BJ (cell line): ENCODE results near the gene CLCNKA. TPM values are rescaled to one million over a fixed set of nuclear protein-coding genes. Genes with fewer than 3 reads are reported as not detected.
A peak's percentile ranks its signal among the peaks of the same experiment; 100 is the strongest.

Source experiments
- CTCF ChIA-PET: fragments of 350-600 bp; formaldehyde crosslinking; extraction: SDS; loops from one replicate; lab custom pipeline; 2021; ENCODE audit warnings: antibody characterized with exemption, inconsistent platforms; lab: Yijun Ruan, JAX
- POLR2A ChIA-PET: fragments of 300-600 bp; sonication (Branson Sonifier 250); formaldehyde crosslinking; extraction: SDS; loops from one replicate; lab custom pipeline; 2021; ENCODE audit warnings: antibody characterized with exemption; lab: Charles Lee
- DNase-seq: peaks from one replicate; pipeline ENCODE4 v3.0.0-alpha.2; 2011; ENCODE audit warnings: low read depth
- H3K27me3 ChIP-seq: 2 replicates; pipeline ENCODE4 v1.6.0; 2011; ENCODE audit warnings: low read length; ENCODE audit not compliant: control insufficient read depth, insufficient read depth
- H3K36me3 ChIP-seq: 2 replicates; pipeline ENCODE4 v1.5.1; 2011; ENCODE audit warnings: low read length; ENCODE audit not compliant: control insufficient read depth, insufficient read depth
- H3K4me3 ChIP-seq: 2 replicates; pipeline ENCODE4 v1.5.1; 2011; ENCODE audit warnings: low read depth, mild to moderate bottlenecking, control low read depth, low read length
- CTCF ChIP-seq: IDR thresholded peaks from 2 replicates; pipeline ENCODE4 v1.5.1; 2011; ENCODE audit warnings: low read depth, mild to moderate bottlenecking, control low read depth, inconsistent platforms, low read length, moderate library complexity; ENCODE audit not compliant: insufficient read depth
- polyA plus RNA-seq: library from polyadenylated mRNA; depleted of rRNA; stranded (reverse); fragments of >200 nt; gene quantifications from 2 replicates; pipeline ENCODE4 v1.2.3, GENCODE V29; 2011

CLCNKA gene
- polyA plus RNA-seq, 1 experiment, result 0.28 TPM

GRCh38 chr1:16071614-16072013 lies 49.8 kb downstream of the CLCNKA start:
- Histone ChIP-seq H3K27me3 (no peaks in the 10 kb centered on the region), H3K4me3 (no peak overlapping the region), H3K36me3 (no peaks in the 10 kb centered on the region)
- no peak for TF ChIP-seq CTCF
- DNase-seq, result no peak
- POLR2A ChIA-PET, result no interaction called here
- CTCF ChIA-PET, result interaction anchor here (0.8 to 18.0 kb wide), 8 partner anchors 8 to 177 kb away, joined by 3 to 584 read pairs (median 6); partner anchors contain the start of gene HSPB7

GRCh38 chr1:16072095-16072494 lies 50.3 kb downstream of the CLCNKA start:
- DNase-seq, result no peak
- H3K27me3 ChIP-seq, result no peaks in the 10 kb centered on the region
- no peaks in the 10 kb centered on the region for H3K36me3 ChIP-seq
- no peak overlapping the region for H3K4me3 ChIP-seq
- no peak for TF ChIP-seq CTCF
- ChIA-PET POLR2A (no interaction called here), CTCF (interaction anchor here (0.8 to 18.0 kb wide), 12 partner anchors 11 to 292 kb away, joined by 3 to 584 read pairs (median 6); partner anchors contain the start of genes EPHA2 and HSPB7)

GRCh38 chr1:16072616-16073484 lies 51.0 kb downstream of the CLCNKA start:
- Histone ChIP-seq H3K27me3 (no peaks in the 10 kb centered on the region), H3K4me3 (peak overlapping the region; percentile 48), H3K36me3 (no peaks in the 10 kb centered on the region)
- ChIA-PET CTCF (interaction anchor here (0.6 to 18.0 kb wide), 35 partner anchors 8 to 291 kb away, joined by 3 to 584 read pairs (median 4); partner anchors contain the start of genes EPHA2 and HSPB7), POLR2A (interaction anchor here (0.6 kb wide), 1 partner anchor 11 kb away, joined by 6 read pairs; no protein-coding TSS in a partner anchor)
- no peak for DNase-seq
- peak; percentile 53 for TF ChIP-seq CTCF

- no peak for DNase-seq
- POLR2A ChIA-PET, result no interaction called here
- H3K36me3 ChIP-seq, result no peaks in the 10 kb centered on the region
- CTCF ChIA-PET, result interaction anchor here (0.6 to 18.0 kb wide), 33 partner anchors 9 to 291 kb away, joined by 3 to 584 read pairs (median 4); partner anchors contain the start of genes EPHA2 and HSPB7
- no peak for TF ChIP-seq CTCF
- H3K4me3 ChIP-seq, result peak within 1 kb of the TSS; percentile 48
- H3K27me3 ChIP-seq, result no peaks in the 10 kb centered on the region
These were observed 51.8 kb downstream of the CLCNKA start, which contains the start of gene FAM131C for GRCh38 chr1:16073490-16074119. Gene FAM131C, minus strand, starts transcription at chr1:16073651. Its CDS starts 209 bp downstream, at chr1:16073442.

GRCh38 chr1:16074217-16074616 lies 52.4 kb downstream of the CLCNKA start:
- H3K4me3 ChIP-seq, result no peak overlapping the region
- POLR2A ChIA-PET, result no interaction called here
- H3K36me3 ChIP-seq, result no peaks in the 10 kb centered on the region
- no peaks in the 10 kb centered on the region for H3K27me3 ChIP-seq
- TF ChIP-seq CTCF, result no peak
- CTCF ChIA-PET, result interaction anchor here (1.2 to 18.0 kb wide), 13 partner anchors 9 to 290 kb away, joined by 3 to 584 read pairs (median 8); no protein-coding TSS in a partner anchor
- DNase-seq, result no peak
